GM12878 (cell line): ENCODE data around the gene PTPRS.

Experiments used
- DPF2 ChIP-seq: fragments of 450-650 bp; IDR thresholded peaks from 2 replicates; pipeline ENCODE4 v1.6.1; 2017; ENCODE audit warnings: mild to moderate bottlenecking
- SUPT20H ChIP-seq: IDR thresholded peaks from 2 replicates; pipeline ENCODE4 v1.6.1; 2011; ENCODE audit warnings: low read depth, mild to moderate bottlenecking, low read length, moderate library complexity, borderline replicate concordance; ENCODE audit not compliant: control insufficient read depth

GRCh38 chr19:5313307-5313706 is 27.3 kb downstream of the PTPRS start:
- no peak for TF ChIP-seq SUPT20H
- 0 out of 2 replicates have a peak, but pooled peaks have one; percentile 26 for TF ChIP-seq DPF2
